Measurements from ENCODE around the gene GPR26. TPM values are rescaled to one million over a fixed set of nuclear protein-coding genes. Genes with fewer than 3 reads are reported as not detected.

Gene GPR26
- total RNA-seq, 2 donors from 2014 or later = not detected

DNA sequence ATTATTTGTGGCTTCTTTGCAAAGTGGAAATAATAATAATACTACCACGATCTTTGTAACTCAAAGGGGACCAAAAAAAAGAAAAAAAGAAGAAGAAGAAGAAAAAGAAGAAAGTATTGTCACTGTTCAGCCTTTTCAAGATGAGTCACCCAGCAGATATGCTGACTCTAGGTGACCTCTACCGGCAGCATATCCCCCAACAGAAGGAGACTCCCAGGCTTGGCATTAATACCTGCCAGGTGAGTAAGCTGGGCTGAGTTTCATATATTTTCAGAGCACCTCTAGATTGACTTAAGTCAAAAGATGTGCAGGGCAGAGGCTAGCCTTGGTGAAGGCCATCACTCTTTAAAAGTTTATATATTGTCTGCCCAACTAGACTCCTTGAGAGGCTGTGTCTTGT lies 30.4 kb upstream of the GPR26 start:
- TF ChIP-seq, protein P1, sequence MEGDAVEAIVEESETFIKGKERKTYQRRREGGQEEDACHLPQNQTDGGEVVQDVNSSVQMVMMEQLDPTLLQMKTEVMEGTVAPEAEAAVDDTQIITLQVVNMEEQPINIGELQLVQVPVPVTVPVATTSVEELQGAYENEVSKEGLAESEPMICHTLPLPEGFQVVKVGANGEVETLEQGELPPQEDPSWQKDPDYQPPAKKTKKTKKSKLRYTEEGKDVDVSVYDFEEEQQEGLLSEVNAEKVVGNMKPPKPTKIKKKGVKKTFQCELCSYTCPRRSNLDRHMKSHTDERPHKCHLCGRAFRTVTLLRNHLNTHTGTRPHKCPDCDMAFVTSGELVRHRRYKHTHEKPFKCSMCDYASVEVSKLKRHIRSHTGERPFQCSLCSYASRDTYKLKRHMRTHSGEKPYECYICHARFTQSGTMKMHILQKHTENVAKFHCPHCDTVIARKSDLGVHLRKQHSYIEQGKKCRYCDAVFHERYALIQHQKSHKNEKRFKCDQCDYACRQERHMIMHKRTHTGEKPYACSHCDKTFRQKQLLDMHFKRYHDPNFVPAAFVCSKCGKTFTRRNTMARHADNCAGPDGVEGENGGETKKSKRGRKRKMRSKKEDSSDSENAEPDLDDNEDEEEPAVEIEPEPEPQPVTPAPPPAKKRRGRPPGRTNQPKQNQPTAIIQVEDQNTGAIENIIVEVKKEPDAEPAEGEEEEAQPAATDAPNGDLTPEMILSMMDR (conservative IDR thresholded peaks at IDR 0.05) = peak; percentile 42
- Mint-ChIP-seq H3K4me1 (peaks cover 4% of the 10 kb centered on the region), H3K36me3 (ENCODE audit: low read depth) (no peaks in the 10 kb centered on the region), H3K9me3 (peaks cover 2% of the 10 kb centered on the region), H3K27ac (no peak overlapping the region), H3K4me3 (no peak overlapping the region), H3K27me3 (ENCODE audit: insufficient read depth) (peaks cover 17% of the 10 kb centered on the region)
- Histone ChIP-seq H3K4me3 (ENCODE audit: low read length) (no peak overlapping the region), H3K9ac (ENCODE audit: extremely low read depth, low read length, poor library complexity, severe bottlenecking) (no peak overlapping the region), H3K36me3 (ENCODE audit: control insufficient read depth, insufficient read depth, low read length) (no peaks in the 10 kb centered on the region), H3K27ac (ENCODE audit: low read depth, low read length) (no peak overlapping the region), H3K27me3 (ENCODE audit: control insufficient read depth, insufficient read depth, low read length, poor library complexity, severe bottlenecking) (no peaks in the 10 kb centered on the region), H3K9me3 (ENCODE audit: control insufficient read depth, low read length) (no peaks in the 10 kb centered on the region), H3K4me1 (ENCODE audit: control insufficient read depth, insufficient read depth, low read length) (no peaks in the 10 kb centered on the region)
- WGBS, 2 experiments (ENCODE audit: insufficient coverage in 1 of 2, insufficient read length in 1 of 2) = 28 to 60% methylated on average over 1 to 2 of the region's 2 CpGs
- peak; percentile 52 for DNase-seq

DNA sequence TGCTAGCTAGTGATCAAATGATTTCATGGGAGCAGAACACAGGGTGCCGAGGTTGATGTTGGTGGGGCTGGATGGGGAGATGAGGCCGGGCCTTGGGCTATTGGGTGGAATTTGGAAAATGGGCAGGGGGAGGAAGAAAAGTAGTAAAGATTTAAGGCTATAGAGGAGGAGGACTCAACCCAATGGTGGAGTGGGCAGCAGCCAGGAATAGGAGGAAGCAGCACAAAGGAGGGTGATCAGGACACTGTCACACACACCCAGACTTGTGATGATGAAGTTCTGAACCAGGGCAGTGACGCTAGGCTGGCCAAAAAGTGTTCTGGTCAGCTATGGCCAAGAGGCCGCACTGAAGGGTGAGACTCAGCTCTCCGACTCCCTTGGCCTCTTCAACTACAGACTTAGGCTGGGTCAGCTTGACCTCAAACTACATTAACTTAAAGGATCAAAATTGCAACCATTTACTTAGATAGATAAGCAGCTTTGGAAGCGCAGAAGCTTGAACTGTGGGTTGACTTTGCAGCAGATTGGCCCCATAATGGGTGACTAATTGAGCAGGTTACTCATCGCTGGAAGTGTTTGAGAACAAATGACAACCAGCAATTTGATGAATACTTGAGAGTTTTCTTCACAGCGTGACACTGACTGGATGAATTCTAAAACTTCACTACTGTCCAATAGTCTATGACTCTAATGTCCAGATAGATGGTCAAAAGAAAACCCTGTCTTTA lies 29.4 kb upstream of the GPR26 start:
- no peak overlapping the region for H3K4me3 Mint-ChIP-seq
- no peak overlapping the region for H3K4me3 ChIP-seq (ENCODE audit: low read length)
- peaks cover 17% of the 10 kb centered on the region for H3K27me3 Mint-ChIP-seq (ENCODE audit: insufficient read depth)
- no peaks in the 10 kb centered on the region for H3K4me1 ChIP-seq (ENCODE audit: control insufficient read depth, insufficient read depth, low read length)
- H3K9ac ChIP-seq (ENCODE audit: extremely low read depth, low read length, poor library complexity, severe bottlenecking) = no peak overlapping the region
- H3K9me3 ChIP-seq (ENCODE audit: control insufficient read depth, low read length) = no peaks in the 10 kb centered on the region
- H3K36me3 Mint-ChIP-seq (ENCODE audit: low read depth) = no peaks in the 10 kb centered on the region
- 79 to 87% methylated on average over 4 to 8 of the region's 8 CpGs for WGBS, 2 experiments (ENCODE audit: insufficient coverage in 1 of 2, insufficient read length in 1 of 2)
- H3K27ac Mint-ChIP-seq = no peak overlapping the region
- peaks cover 2% of the 10 kb centered on the region for H3K9me3 Mint-ChIP-seq
- no peaks in the 10 kb centered on the region for H3K27me3 ChIP-seq (ENCODE audit: control insufficient read depth, insufficient read depth, low read length, poor library complexity, severe bottlenecking)
- peaks cover 4% of the 10 kb centered on the region for H3K4me1 Mint-ChIP-seq
- DNase-seq = peak; percentile 18
- H3K36me3 ChIP-seq (ENCODE audit: control insufficient read depth, insufficient read depth, low read length) = no peaks in the 10 kb centered on the region
- no peak overlapping the region for H3K27ac ChIP-seq (ENCODE audit: low read depth, low read length)
- TF ChIP-seq, protein P1 (conservative IDR thresholded peaks at IDR 0.05) = no peak

DNA sequence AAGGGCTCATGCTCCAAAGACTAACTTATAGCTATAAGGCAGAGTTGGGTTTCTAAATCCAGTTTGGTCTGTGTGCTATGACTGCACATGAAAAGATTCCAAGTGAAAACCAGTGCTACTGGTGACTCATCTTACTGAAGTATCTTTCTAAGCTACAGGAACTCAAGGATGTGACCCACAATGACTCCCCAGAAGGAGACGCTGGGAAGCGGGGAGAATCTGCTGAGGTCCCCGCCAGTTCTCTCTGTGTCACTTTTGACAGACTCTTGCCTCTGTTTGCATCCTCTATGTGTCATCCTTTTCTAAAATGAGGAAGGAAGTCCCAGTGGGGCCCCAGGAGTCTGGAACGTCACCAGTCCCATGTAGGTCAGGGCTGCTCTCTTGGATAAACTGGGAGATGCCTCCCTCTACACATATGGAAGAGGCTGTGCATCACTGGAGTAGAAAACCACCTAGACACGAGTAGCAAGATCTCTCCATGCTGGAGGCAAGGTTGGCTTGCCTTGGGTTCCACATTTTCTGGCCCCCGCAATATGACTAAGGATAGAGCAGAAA lies 28.8 kb upstream of the GPR26 start:
- TF ChIP-seq, protein P1 (conservative IDR thresholded peaks at IDR 0.05) = no peak
- Histone ChIP-seq H3K27ac (ENCODE audit: low read depth, low read length) (no peak overlapping the region), H3K36me3 (ENCODE audit: control insufficient read depth, insufficient read depth, low read length) (no peaks in the 10 kb centered on the region), H3K9ac (ENCODE audit: extremely low read depth, low read length, poor library complexity, severe bottlenecking) (no peak overlapping the region), H3K9me3 (ENCODE audit: control insufficient read depth, low read length) (no peaks in the 10 kb centered on the region), H3K4me3 (ENCODE audit: low read length) (no peak overlapping the region), H3K4me1 (ENCODE audit: control insufficient read depth, insufficient read depth, low read length) (no peaks in the 10 kb centered on the region), H3K27me3 (ENCODE audit: control insufficient read depth, insufficient read depth, low read length, poor library complexity, severe bottlenecking) (no peaks in the 10 kb centered on the region)
- Mint-ChIP-seq H3K4me3 (no peak overlapping the region), H3K36me3 (ENCODE audit: low read depth) (no peaks in the 10 kb centered on the region), H3K27ac (no peak overlapping the region), H3K27me3 (ENCODE audit: insufficient read depth) (peaks cover 17% of the 10 kb centered on the region), H3K4me1 (peaks cover 4% of the 10 kb centered on the region), H3K9me3 (no peaks in the 10 kb centered on the region)
- peak; percentile 3 for DNase-seq
- WGBS, 2 experiments (ENCODE audit: insufficient coverage in 1 of 2, insufficient read length in 1 of 2) = 85 to 95% methylated on average over 5 to 6 of the region's 6 CpGs

All from endodermal cell (in vitro differentiated cells).